K562 (cell line): ENCODE data around the gene DNMT3L. TPM values are rescaled to one million over a fixed set of nuclear protein-coding genes. Genes with fewer than 3 reads are reported as not detected.

Experiments used
- ATAC-seq: fragments of 200-7000 bp; cut with Tn5 transposase; 3 replicates; pipeline ENCODE4 v1.9.1; 2020; ENCODE audit warnings: moderate library complexity
- BruUV-seq: library from RNA; stranded (reverse); fragments of 400-500 nt; replicated peaks from 2 replicates; lab custom pipeline; 2021; lab: Mats Ljungman, UMichigan
- CTCF ChIA-PET: fragments of 300-600 bp; formaldehyde crosslinking; extraction: SDS; loops from one replicate; lab custom pipeline; 2021; ENCODE audit warnings: low intra/inter-chr PET ratio; lab: Yijun Ruan, JAX
- POLR2A ChIA-PET: fragments of 300-600, 350-650 bp; sonication (Branson Sonifier 250); formaldehyde crosslinking; extraction: SDS; loops from one replicate; lab custom pipeline; 2021; ENCODE audit warnings: antibody characterized with exemption, inconsistent platforms; lab: Yijun Ruan, JAX
- DNase-seq, 4 experiments: peaks; one replicate each; pipeline versions ENCODE4 v3.0.0 to v3.0.0-alpha.2; 2011 to 2018; ENCODE audit warnings: low spot score in 3 of 4, mixed read lengths in 3 of 4; ENCODE audit errors: extremely low read depth in 1 of 4
- FAIRE-seq: peaks from 2 replicates; lab custom pipeline; 2011; peaks lifted over from hg19 to GRCh38; lab: Jason Lieb, UNC
- H2AFZ ChIP-seq: 2 replicates; pipeline ENCODE4 v1.6.0; 2011; ENCODE audit warnings: low read depth, low read length, control low read depth, inconsistent platforms
- H3K27ac ChIP-seq: fragments of 200-600 bp; 3 replicates; pipeline ENCODE4 v1.8.0; 2011; ENCODE audit warnings: low read depth, mild to moderate bottlenecking, control low read depth, inconsistent platforms, low read length, moderate library complexity, mixed read lengths; ENCODE audit errors: extremely low read depth
- H3K27me3 ChIP-seq, 2 experiments: fragments of 300-600 bp in 1 of 2; 2 replicates in 1 of 2; 3 replicates in 1 of 2; pipeline versions ENCODE4 v1.6.0 to v1.8.0; 2011; ENCODE audit warnings: inconsistent platforms in 2 of 2, low read length in 2 of 2, mild to moderate bottlenecking in 1 of 2, mixed read lengths in 1 of 2, moderate library complexity in 1 of 2; ENCODE audit not compliant: control insufficient read depth in 2 of 2, insufficient read depth in 2 of 2
- H3K36me3 ChIP-seq: fragments of 300-600 bp; 3 replicates; pipeline ENCODE4 v1.8.0; 2011; ENCODE audit warnings: mild to moderate bottlenecking, low read length, inconsistent platforms; ENCODE audit not compliant: control insufficient read depth, insufficient read depth
- H3K4me1 ChIP-seq, 2 experiments: fragments of 200-600 bp in 1 of 2; replicated peaks in 1 of 2; 2 replicates in 1 of 2; 3 replicates in 1 of 2; pipeline versions ENCODE4 v1.5.1 to v1.8.0; 2011; ENCODE audit warnings: inconsistent platforms in 2 of 2, low read length in 2 of 2, mild to moderate bottlenecking in 1 of 2, mixed read lengths in 1 of 2, moderate library complexity in 1 of 2; ENCODE audit not compliant: control insufficient read depth in 2 of 2, insufficient read depth in 2 of 2
- H3K4me2 ChIP-seq: 2 replicates; pipeline ENCODE4 v1.6.1; 2011; ENCODE audit warnings: low read length, control low read depth, inconsistent platforms, mixed read lengths; ENCODE audit not compliant: insufficient read depth
- H3K4me3 ChIP-seq: fragments of 200-600 bp; sonication (generic), shearing (Covaris generic); 2 replicates; pipeline ENCODE4 v1.5.1; 2016; ENCODE audit warnings: control low read depth, inconsistent platforms
- H3K79me2 ChIP-seq: fragments of 200-600 bp; 3 replicates; pipeline ENCODE4 v1.8.0; 2011; ENCODE audit warnings: low read length, inconsistent platforms; ENCODE audit not compliant: control insufficient read depth, insufficient read depth
- H3K9ac ChIP-seq, 2 experiments: 2 replicates each; pipeline versions ENCODE4 v1.6.0 to v1.6.1; 2011; ENCODE audit warnings: low read depth in 2 of 2, low read length in 2 of 2, control low read depth in 1 of 2, inconsistent platforms in 1 of 2, mild to moderate bottlenecking in 1 of 2, mixed read lengths in 1 of 2; ENCODE audit not compliant: insufficient read depth in 1 of 2
- H3K9me1 ChIP-seq: one replicate; pipeline ENCODE4 v1.6.0; 2011; ENCODE audit warnings: inconsistent platforms, mild to moderate bottlenecking, low read length, moderate library complexity; ENCODE audit not compliant: control insufficient read depth, insufficient read depth
- H3K9me3 ChIP-seq: replicated peaks from 2 replicates; pipeline ENCODE4 v1.5.1; 2011; ENCODE audit warnings: low read depth, low read length, inconsistent platforms; ENCODE audit not compliant: control insufficient read depth, insufficient read depth
- H4K20me1 ChIP-seq: replicated peaks from 2 replicates; pipeline ENCODE4 v1.6.1; 2011; ENCODE audit warnings: low read length, inconsistent platforms, mixed read lengths; ENCODE audit not compliant: control insufficient read depth, insufficient read depth
- CBX3 ChIP-seq, 2 experiments: IDR thresholded peaks; 1 replicate in 1 of 2; 2 replicates in 1 of 2; pipeline ENCODE4 v1.6.1; 2012; ENCODE audit warnings: inconsistent platforms in 2 of 2, low read length in 2 of 2, borderline replicate concordance in 1 of 2, control low read depth in 1 of 2
- CC2D1A ChIP-seq: fragments of 450-650 bp; IDR thresholded peaks from 2 replicates; pipeline ENCODE4 v1.6.1; 2017; ENCODE audit warnings: mild to moderate bottlenecking
- EHMT2 ChIP-seq: fragments of 450-650 bp; IDR thresholded peaks from 2 replicates; pipeline ENCODE4 v1.6.1; 2018; ENCODE audit warnings: antibody characterized with exemption
- NFYB ChIP-seq: IDR thresholded peaks from 2 replicates; pipeline ENCODE4 v1.6.1; 2011; ENCODE audit warnings: mild to moderate bottlenecking, moderate library complexity; ENCODE audit not compliant: insufficient read length; ENCODE audit errors: extremely low read depth
- TRIM25 ChIP-seq: fragments of 450-650 bp; IDR thresholded peaks from 2 replicates; pipeline ENCODE4 v1.7.0; 2016; ENCODE audit warnings: borderline replicate concordance
- WGBS: fragments of 100-300 bp; shearing (Covaris generic); methylation state at CpG from one replicate; pipeline ENCODE4 v1.1.6; 2016; ENCODE audit warnings: low coverage, mixed read lengths; ENCODE audit not compliant: insufficient coverage; ENCODE audit errors: missing lambda C conversion rate; 5-methylcytosine and 5-hydroxymethylcytosine counted together
- in situ Hi-C: fragments of 300-500 bp; cut with MboI; formaldehyde crosslinking; loops from 4 replicates; pipeline ENCODE4 v1.15.0; 2018; ENCODE audit warnings: inconsistent platforms, mixed read lengths
- intact Hi-C: fragments of 100-400 bp; cut with micrococcal nuclease; formaldehyde crosslinking; loops from 2 replicates; pipeline ENCODE4 v1.14.2; 2022
- polyA plus RNA-seq, 8 experiments: library from polyadenylated mRNA; depleted of rRNA in 4 of 8; stranded (reverse) in 5 of 8; unstranded in 3 of 8; fragments of >200 nt; fragmentation: Nextera tagmentation in 2 of 8; fragmentation: Illumina TruSeq in 1 of 8; extraction: Ambion mirVana in 2 of 8; extraction: Trizol in 1 of 8; gene quantifications; 2 replicates each; pipeline versions ENCODE4 v1.2.1 to v1.2.3, GENCODE V29; 2011 to 2014; ENCODE audit warnings: inconsistent platforms in 1 of 8, missing spikeins in 1 of 8
- total RNA-seq, 7 experiments: library from RNA; depleted of rRNA in 6 of 7; stranded (reverse); fragments of >200 nt in 6 of 7; fragmentation: Illumina TruSeq in 2 of 7; extraction: Trizol in 2 of 7; gene quantifications; 2 replicates each; pipeline versions ENCODE4 v1.2.1 to v1.2.3, GENCODE V29; 2011 to 2021; ENCODE audit warnings: low replicate concordance in 1 of 7

DNMT3L gene
- total and polyA plus RNA-seq, 9 of the 15 experiments (the other 6 are each of a cell fraction or from before 2014, with no cell fraction given): 0.08 TPM; not detected in 8

- Histone ChIP-seq H3K27me3 (peaks cover 20 to 49% of the 10 kb centered on the region in 2 experiments), H2AFZ (no peak overlapping the region), H3K9ac (peak overlapping the region in 1 of 2 experiments; percentile 26; a peak in 1 of 4 replicates), H3K27ac (no peak overlapping the region), H3K36me3 (no peaks in the 10 kb centered on the region), H3K4me2 (no peak overlapping the region), H4K20me1 (peaks cover 6% of the 10 kb centered on the region; the same call in 1 of the 2 replicates), H3K79me2 (no peaks in the 10 kb centered on the region), H3K4me3 (no peak overlapping the region), H3K4me1 (peaks cover 0 to 23% of the 10 kb centered on the region in 2 experiments; a peak in 2 of 5 replicates), H3K9me1 (no peaks in the 10 kb centered on the region), H3K9me3 (no peaks in the 10 kb centered on the region)
- intact Hi-C loops: no loop called here
- POLR2A ChIA-PET: interaction anchor here (0.6 kb wide), 1 partner anchor 541 kb away, joined by 3 read pairs; the partner anchor contains the start of gene UBE2G2
- no peak for DNase-seq
- WGBS: 4% methylated on average over 19 of the region's 19 CpGs
- FAIRE-seq: peak; percentile 29
- ATAC-seq: no peak
- no peak for TF ChIP-seq TRIM25
- TF ChIP-seq NFYB: no peak
- no peak for TF ChIP-seq CC2D1A
- no peak for TF ChIP-seq CBX3 (IDR thresholded peaks at IDR 0.05; ENCODE audit: borderline replicate concordance in 1 of 2, low read length in 2 of 2)
- TF ChIP-seq EHMT2: no peak
- CTCF ChIA-PET: no interaction called here
- BruUV-seq: no TSS peak
- in situ Hi-C loops: no loop called here
Observed at GRCh38 chr21:44260791-44261631, 686 bp downstream of the DNMT3L start.
